H1 (cell line): Measurements from ENCODE around the gene FAM181B. TPM values are rescaled to one million over a fixed set of nuclear protein-coding genes. Genes with fewer than 3 reads are reported as not detected.

Source experiments
- CTCF ChIA-PET: fragments of 300-600 bp; sonication (Branson Sonifier 250); formaldehyde crosslinking; loops from one replicate; lab custom pipeline; 2021; ENCODE audit not compliant: partially characterized antibody; lab: Charles Lee
- POLR2A ChIA-PET: fragments of 300-600 bp; sonication (Branson Sonifier 250); formaldehyde crosslinking; loops from one replicate; lab custom pipeline; 2021; ENCODE audit warnings: inconsistent platforms; ENCODE audit not compliant: partially characterized antibody; lab: Charles Lee
- DNase-seq, 2 experiments: peaks; one replicate each; pipeline versions ENCODE4 v3.0.0 to v3.0.0-alpha.2; 2010 to 2022; ENCODE audit warnings: low spot score in 2 of 2, low read depth in 1 of 2, mixed read lengths in 1 of 2
- FAIRE-seq: peaks from 2 replicates; lab custom pipeline; 2011; peaks lifted over from hg19 to GRCh38; lab: Jason Lieb, UNC
- H2AFZ ChIP-seq: 2 replicates; pipeline ENCODE4 v1.8.1; 2012; ENCODE audit warnings: low read length, inconsistent platforms
- H2AK5ac ChIP-seq: 2 replicates; pipeline ENCODE4 v1.6.1; 2013; ENCODE audit warnings: low read depth, low read length
- H2BK120ac ChIP-seq: replicated peaks from 2 replicates; pipeline ENCODE3; 2013; ENCODE audit warnings: low read depth, low read length, inconsistent platforms
- H2BK12ac ChIP-seq: 2 replicates; pipeline ENCODE4 v1.6.1; 2013; ENCODE audit warnings: low read depth, low read length
- H2BK15ac ChIP-seq: 2 replicates; pipeline ENCODE4 v1.6.1; 2013; ENCODE audit warnings: low read length
- H2BK20ac ChIP-seq: 2 replicates; pipeline ENCODE4 v1.6.1; 2013; ENCODE audit warnings: low read length
- H2BK5ac ChIP-seq: 2 replicates; pipeline ENCODE4 v1.6.1; 2013; ENCODE audit warnings: low read depth, low read length
- H3K14ac ChIP-seq: 2 replicates; pipeline ENCODE4 v1.6.1; 2013; ENCODE audit warnings: inconsistent platforms; ENCODE audit not compliant: insufficient read length
- H3K18ac ChIP-seq: 2 replicates; pipeline ENCODE4 v1.6.1; 2013; ENCODE audit warnings: low read length; ENCODE audit errors: extremely low read depth
- H3K23ac ChIP-seq: 2 replicates; pipeline ENCODE4 v1.6.1; 2013; ENCODE audit warnings: inconsistent platforms; ENCODE audit not compliant: insufficient read length
- H3K23me2 ChIP-seq: 2 replicates; pipeline ENCODE4 v1.6.1; 2013; ENCODE audit warnings: low read depth, low read length
- H3K27ac ChIP-seq: 2 replicates; pipeline ENCODE4 v1.6.1; 2011; ENCODE audit warnings: low read depth, low read length, inconsistent platforms
- H3K27me3 ChIP-seq, 4 experiments: replicated peaks in 1 of 4; 1 replicate in 1 of 4; 2 replicates in 3 of 4; pipeline versions ENCODE4 v1.6.1 to v1.8.1; 2011 to 2013; ENCODE audit warnings: low read length in 3 of 4, mild to moderate bottlenecking in 3 of 4, inconsistent platforms in 2 of 4, mixed read lengths in 2 of 4, moderate library complexity in 1 of 4; ENCODE audit not compliant: control insufficient read depth in 3 of 4, insufficient read depth in 3 of 4; ENCODE audit errors: extremely low read depth in 1 of 4
- H3K36me3 ChIP-seq, 4 experiments: 2 replicates each; pipeline versions ENCODE4 v1.6.1 to v1.8.1; 2011 to 2013; ENCODE audit warnings: mild to moderate bottlenecking in 4 of 4, low read length in 3 of 4, moderate library complexity in 2 of 4, control low read depth in 1 of 4, inconsistent platforms in 1 of 4; ENCODE audit not compliant: insufficient read depth in 4 of 4, control insufficient read depth in 2 of 4
- H3K4ac ChIP-seq: replicated peaks from 2 replicates; pipeline ENCODE3; 2013; ENCODE audit warnings: low read length, low read depth, mixed read lengths, inconsistent platforms; ENCODE audit not compliant: insufficient read length
- H3K4me1 ChIP-seq, 4 experiments: replicated peaks in 1 of 4; 1 replicate in 1 of 4; 2 replicates in 3 of 4; pipeline versions ENCODE4 v1.6.1 to v1.8.1; 2011 to 2013; ENCODE audit warnings: low read length in 3 of 4, inconsistent platforms in 2 of 4, mixed read lengths in 1 of 4; ENCODE audit not compliant: insufficient read depth in 4 of 4, control insufficient read depth in 3 of 4
- H3K4me2 ChIP-seq, 2 experiments: 2 replicates each; pipeline versions ENCODE4 v1.6.1 to v1.8.1; 2011 to 2013; ENCODE audit warnings: low read depth in 2 of 2, low read length in 2 of 2, control low read depth in 1 of 2, inconsistent platforms in 1 of 2, mild to moderate bottlenecking in 1 of 2; ENCODE audit not compliant: insufficient read depth in 1 of 2
- H3K4me3 ChIP-seq, 4 experiments: fragments of 200-600, 300-600 bp in 1 of 4; sonication (generic), shearing (Covaris generic), sonication (Bioruptor Twin) in 1 of 4; 2 replicates each; pipeline versions ENCODE4 v1.5.1 to v1.8.1; 2011 to 2016; ENCODE audit warnings: low read length in 4 of 4, low read depth in 3 of 4, control low read depth in 2 of 4, inconsistent platforms in 2 of 4, mild to moderate bottlenecking in 2 of 4, mixed read lengths in 1 of 4, moderate library complexity in 1 of 4; ENCODE audit not compliant: insufficient read depth in 2 of 4; ENCODE audit errors: extremely low read depth in 1 of 4
- H3K56ac ChIP-seq: replicated peaks from 2 replicates; pipeline ENCODE3; 2013; ENCODE audit warnings: low read depth, mild to moderate bottlenecking, mixed read lengths, low read length, inconsistent platforms; ENCODE audit not compliant: insufficient read length
- H3K79me1 ChIP-seq: 2 replicates; pipeline ENCODE4 v1.6.1; 2013; ENCODE audit warnings: low read depth, low read length, control low read depth
- H3K79me2 ChIP-seq, 2 experiments: 2 replicates each; pipeline versions ENCODE4 v1.6.1 to v1.8.1; 2012 to 2013; ENCODE audit warnings: low read length in 2 of 2, mild to moderate bottlenecking in 2 of 2, inconsistent platforms in 1 of 2; ENCODE audit not compliant: insufficient read depth in 2 of 2, control insufficient read depth in 1 of 2
- H3K9ac ChIP-seq, 4 experiments: replicated peaks in 1 of 4; 1 replicate in 1 of 4; 2 replicates in 3 of 4; pipeline versions ENCODE4 v1.6.1 to v1.8.1; 2011 to 2013; ENCODE audit warnings: low read depth in 3 of 4, low read length in 3 of 4, control low read depth in 2 of 4, mild to moderate bottlenecking in 2 of 4, moderate library complexity in 2 of 4, inconsistent platforms in 1 of 4; ENCODE audit errors: extremely low read depth in 1 of 4
- H3K9me3 ChIP-seq, 2 experiments: 2 replicates each; pipeline versions ENCODE4 v1.6.1 to v1.8.1; 2012 to 2013; ENCODE audit warnings: mild to moderate bottlenecking in 2 of 2, moderate library complexity in 2 of 2, control low read depth in 1 of 2, inconsistent platforms in 1 of 2, low read depth in 1 of 2, low read length in 1 of 2, mixed read lengths in 1 of 2; ENCODE audit not compliant: insufficient read depth in 2 of 2
- H4K20me1 ChIP-seq, 2 experiments: replicated peaks in 1 of 2; 2 replicates each; pipeline versions ENCODE3 to v1.8.1; 2011 to 2013; ENCODE audit warnings: inconsistent platforms in 2 of 2, low read length in 2 of 2, mild to moderate bottlenecking in 1 of 2; ENCODE audit not compliant: insufficient read depth in 2 of 2, control insufficient read depth in 1 of 2
- H4K5ac ChIP-seq: 2 replicates; pipeline ENCODE4 v1.6.1; 2013; ENCODE audit warnings: low read length, low read depth, mixed read lengths, inconsistent platforms; ENCODE audit not compliant: insufficient read length
- H4K8ac ChIP-seq: 2 replicates; pipeline ENCODE4 v1.8.0; 2013; ENCODE audit warnings: mild to moderate bottlenecking, moderate library complexity, low read length, inconsistent platforms; ENCODE audit not compliant: insufficient read depth; ENCODE audit errors: extremely low read depth
- H4K91ac ChIP-seq: replicated peaks from 2 replicates; pipeline ENCODE3; 2013; ENCODE audit warnings: low read length, mixed read lengths, inconsistent platforms; ENCODE audit not compliant: insufficient read length
- SIRT6 ChIP-seq: IDR thresholded peaks from one replicate; pipeline ENCODE4 v1.7.1; 2012; ENCODE audit warnings: low read length, inconsistent platforms
- SRF ChIP-seq: IDR thresholded peaks from 2 replicates; pipeline ENCODE4 v1.6.1; 2011; ENCODE audit warnings: mild to moderate bottlenecking, low read depth, low read length, moderate library complexity
- WGBS, 2 experiments: shearing (Covaris generic) in 1 of 2; methylation state at CpG; one replicate each; pipeline versions ENCODE4 v1.1.6 to v1.1.7; 2013 to 2015; ENCODE audit warnings: low lambda C conversion rate in 2 of 2, mixed read lengths in 2 of 2, inconsistent platforms in 1 of 2, low coverage in 1 of 2, missing lambda C conversion rate in 1 of 2; ENCODE audit not compliant: insufficient replicate concordance in 2 of 2, insufficient coverage in 1 of 2, insufficient read length in 1 of 2; ENCODE audit errors: extremely low coverage in 1 of 2, missing lambda C conversion rate in 1 of 2; 5-methylcytosine and 5-hydroxymethylcytosine counted together
- polyA plus RNA-seq, 7 experiments: library from polyadenylated mRNA; depleted of rRNA in 3 of 7; stranded (reverse) in 5 of 7; unstranded in 2 of 7; fragments of >200 nt in 5 of 7; fragments of 200-250 nt in 2 of 7; gene quantifications; 1 replicate in 5 of 7; 2 replicates in 1 of 7; 4 replicates in 1 of 7; pipeline versions ENCODE4 v1.2.1 to v1.2.3, GENCODE V29; 2011 to 2013; ENCODE audit warnings: missing spikeins in 2 of 7, mixed read lengths in 2 of 7
- total RNA-seq: library from RNA; stranded (reverse); fragmentation: NEBNext Ultra II Directional; extraction: Animal tissue kit (Norgen Biotek cat#: 25700); gene quantifications from 2 replicates; pipeline ENCODE4 v1.2.1, GENCODE V29; 2021

FAM181B gene
- total and polyA plus RNA-seq, 2 of the 8 experiments (the other 6 are each of a cell fraction or from before 2014, with no cell fraction given) = 0.21 to 0.37 TPM

DNA sequence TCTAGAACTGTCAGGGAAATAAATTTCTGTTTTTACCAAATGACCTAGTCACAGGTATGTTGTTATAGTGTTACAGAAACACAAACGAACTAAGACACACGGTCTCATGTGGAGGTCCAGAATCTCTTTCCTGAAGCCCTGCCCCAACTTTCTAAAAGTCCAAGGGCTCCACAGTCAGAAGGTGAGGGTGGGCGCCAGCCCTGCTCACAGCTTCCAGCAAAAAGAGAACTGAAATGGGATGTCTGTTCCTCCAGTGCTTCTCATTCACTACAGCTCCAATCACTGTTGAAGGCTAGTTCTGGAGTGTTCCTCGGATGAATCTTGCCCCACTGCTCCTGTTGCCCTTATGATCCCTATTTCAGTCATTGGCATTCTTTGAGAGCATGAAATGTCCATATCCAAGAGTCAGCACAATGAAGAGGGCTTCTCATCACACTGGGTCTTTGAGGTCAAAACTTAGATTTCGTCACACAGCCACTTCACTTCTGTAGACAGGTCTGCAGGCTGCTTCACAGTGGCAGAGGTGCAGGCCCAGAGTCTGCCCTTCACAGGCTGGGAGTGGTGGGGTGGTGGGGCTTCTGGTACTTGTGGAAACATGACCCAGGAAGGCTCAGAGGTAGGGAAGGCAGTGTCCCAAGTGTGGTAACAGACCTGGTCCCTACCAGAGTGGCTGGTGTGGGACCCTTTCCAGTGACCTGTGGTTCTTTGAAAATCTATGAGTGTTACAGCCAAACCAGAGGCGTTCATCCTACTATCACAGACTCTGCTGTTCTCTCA lies 34.9 kb downstream of the FAM181B start:
- 78% methylated on average over 6 of the region's 6 CpGs; no CpG with 5 or more reads in 1 of the 2 experiments for WGBS, 2 experiments
- Histone ChIP-seq H3K4me3 (no peak overlapping the region), H3K27me3 (no peaks in the 10 kb centered on the region), H3K4me2 (no peak overlapping the region), H2BK120ac (no peak overlapping the region), H2AFZ (no peak overlapping the region; the same call in 1 of the 2 replicates), H4K91ac (no peak overlapping the region), H3K27ac (no peak overlapping the region), H3K36me3 (no peaks in the 10 kb centered on the region), H4K5ac (no peak overlapping the region), H2AK5ac (no peak overlapping the region), H3K14ac (no peak overlapping the region), H3K23me2 (no peaks in the 10 kb centered on the region), H2BK5ac (no peak overlapping the region), H3K79me1 (no peaks in the 10 kb centered on the region), H3K56ac (no peak overlapping the region), H2BK20ac (no peak overlapping the region), H3K4me1 (peaks cover 0 to 5% (median 0%) of the 10 kb centered on the region in 4 experiments; a peak in 1 of 7 replicates), H4K20me1 (no peaks in the 10 kb centered on the region), H3K9me3 (no peaks in the 10 kb centered on the region), H3K9ac (no peak overlapping the region), H4K8ac (no peak overlapping the region), H3K23ac (no peak overlapping the region), H2BK15ac (no peak overlapping the region), H3K4ac (no peak overlapping the region), H3K79me2 (no peaks in the 10 kb centered on the region), H2BK12ac (no peak overlapping the region), H3K18ac (no peak overlapping the region)
- TF ChIP-seq SIRT6 = no peak
- no peak for TF ChIP-seq SRF
- FAIRE-seq = no peak
- POLR2A ChIA-PET = no interaction called here
- DNase-seq = no peak
- CTCF ChIA-PET = interaction anchor here (0.6 to 5.5 kb wide), 3 partner anchors 8 to 43 kb away, joined by 3 to 100 read pairs (median 6); no protein-coding TSS in a partner anchor
